Globus pallidus (tissue), 1 donor: ENCODE data around the gene KLHL26.
"Not testable (repeated sequence)": the region's sequence is repeated elsewhere in the genome, so short reads cannot be mapped to it uniquely, and the experiment has no call there.

Experiments
- DNase-seq: peaks from one replicate; pipeline ENCODE4 v3.0.0-alpha.2; 2015; ENCODE audit warnings: low spot score

The KLHL26 gene

DNA sequence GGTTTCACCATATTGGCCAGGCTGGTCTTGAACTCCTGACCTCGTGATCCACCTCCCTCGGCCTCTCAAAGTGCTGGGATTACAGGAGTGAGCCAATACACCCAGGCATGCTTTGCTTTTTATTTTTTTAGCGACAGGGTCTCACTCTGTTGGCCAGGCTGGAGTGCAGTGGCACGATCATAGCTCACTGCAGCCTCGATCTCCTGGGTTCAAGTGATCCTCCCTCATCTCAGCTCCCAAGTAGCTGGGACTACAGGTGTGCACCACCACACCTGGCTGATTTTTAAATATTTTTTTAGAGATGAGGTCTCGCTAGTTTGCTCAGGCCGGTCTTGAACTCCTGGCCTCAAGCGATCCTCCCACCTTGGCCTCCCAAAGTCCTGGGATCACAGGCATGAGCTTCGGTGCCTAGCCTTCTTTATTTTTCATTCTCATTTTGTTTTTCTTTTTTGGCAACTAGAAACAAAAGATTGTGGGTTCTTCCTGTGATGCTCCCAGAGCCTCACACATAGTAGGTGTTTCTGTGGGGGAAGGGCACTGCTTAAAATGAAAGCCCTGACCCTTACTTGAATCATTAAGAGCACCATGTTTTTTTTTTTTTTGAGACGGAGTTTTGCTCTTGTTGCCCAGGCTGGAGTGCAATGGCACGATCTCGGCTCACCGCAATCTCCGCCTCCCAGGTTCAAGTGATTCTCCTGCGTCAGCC is 36.0 kb upstream of the KLHL26 start:
- DNase-seq = not testable (repeated sequence)

DNA sequence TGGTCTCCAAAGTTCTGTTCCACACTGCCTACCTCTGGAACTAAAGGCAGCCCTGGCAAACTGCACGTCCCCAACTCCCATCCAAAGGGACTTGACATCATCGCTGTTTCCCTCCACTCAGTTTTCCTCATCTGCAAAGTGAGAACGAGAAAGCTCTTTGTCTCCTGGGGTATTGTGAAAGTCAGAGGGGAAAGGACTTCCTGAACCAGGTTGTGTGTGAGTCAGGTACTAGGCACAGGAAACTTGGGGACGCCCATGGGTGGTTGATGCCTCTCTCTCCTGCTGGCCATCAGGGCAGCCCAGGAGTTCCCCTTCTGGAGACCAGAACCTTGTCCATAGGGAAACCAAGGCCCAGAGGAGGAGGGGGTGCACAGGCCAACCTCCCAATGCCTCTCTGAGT is 35.0 kb upstream of the KLHL26 start:
- DNase-seq = no peak

GRCh38 chr19:18603255-18603957 is 33.4 kb upstream of the KLHL26 start:
- no peak for DNase-seq

DNA sequence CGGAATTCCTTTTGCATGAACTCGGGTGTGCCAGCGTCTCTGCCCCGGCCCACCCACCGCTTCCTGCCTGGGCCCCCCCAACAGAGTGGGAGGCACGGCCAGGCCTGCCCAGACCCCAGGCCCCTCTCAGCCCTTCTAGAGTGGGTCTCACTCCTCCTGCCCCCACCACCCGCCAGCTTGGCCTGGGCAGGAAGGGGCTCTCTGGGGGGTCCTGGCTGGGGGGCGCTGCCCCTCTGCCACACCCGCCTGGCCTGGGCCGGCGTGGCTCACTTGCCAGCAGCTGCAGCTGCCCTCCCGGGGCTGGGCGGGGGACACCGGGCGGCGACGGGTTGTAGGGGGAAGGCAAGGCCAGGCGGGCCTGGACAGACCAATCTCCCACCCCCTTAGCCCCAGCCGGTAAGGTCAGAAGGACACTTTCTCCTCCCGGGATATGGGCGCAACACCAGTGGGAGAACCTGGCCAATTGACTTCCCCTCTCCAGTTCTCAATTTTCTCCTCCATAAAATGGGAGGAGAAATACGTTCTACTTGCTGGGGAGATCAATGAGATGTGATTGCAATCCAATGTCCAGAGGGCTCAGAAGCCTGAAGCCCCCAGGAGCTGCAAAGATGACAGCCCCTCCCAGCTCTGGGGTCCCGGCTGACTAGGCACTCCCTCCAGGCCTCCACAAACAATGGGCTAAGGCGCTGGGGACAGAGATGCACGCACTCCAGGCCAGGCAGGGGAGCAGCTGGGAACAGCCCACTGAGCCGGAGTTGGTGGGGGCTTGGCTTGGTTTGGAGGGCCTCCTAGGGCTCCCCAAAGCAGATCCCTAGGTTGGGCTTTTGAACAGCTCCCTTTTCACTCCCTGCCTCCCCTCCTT is 32.6 kb upstream of the KLHL26 start:
- DNase-seq = no peak

DNA sequence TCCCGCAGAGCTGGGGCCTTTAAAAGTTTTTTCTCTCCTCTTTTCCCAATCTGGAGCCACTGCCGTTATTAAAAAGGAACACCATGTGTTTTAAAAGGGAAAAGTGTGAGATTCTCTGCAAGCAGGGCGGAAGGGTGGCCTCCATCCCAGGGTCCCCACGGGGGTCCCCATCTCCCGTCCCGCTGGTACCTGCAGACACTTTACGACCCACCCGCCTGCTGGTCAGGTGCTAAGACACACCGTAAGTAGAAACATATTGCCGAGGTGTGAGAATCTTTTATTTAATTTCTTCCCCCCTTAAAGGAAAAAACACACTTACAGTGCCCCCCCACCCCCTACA is 32.0 kb upstream of the KLHL26 start:
- DNase-seq = no peak

- no peak for DNase-seq
Observed at GRCh38 chr19:18605196-18605545, 31.7 kb upstream of the KLHL26 start.

- no peak for DNase-seq
Observed at GRCh38 chr19:18605546-18606280, 31.1 kb upstream of the KLHL26 start.

GRCh38 chr19:18606281-18607225 is 30.3 kb upstream of the KLHL26 start, which contains the start of gene CRLF1:
Gene CRLF1 (minus strand): TSS chr19:18606799. CDS start chr19:18606656, 143 bp downstream.
- no peak for DNase-seq

- no peak for DNase-seq
Observed at GRCh38 chr19:18607226-18608101, 29.4 kb upstream of the KLHL26 start.

DNA sequence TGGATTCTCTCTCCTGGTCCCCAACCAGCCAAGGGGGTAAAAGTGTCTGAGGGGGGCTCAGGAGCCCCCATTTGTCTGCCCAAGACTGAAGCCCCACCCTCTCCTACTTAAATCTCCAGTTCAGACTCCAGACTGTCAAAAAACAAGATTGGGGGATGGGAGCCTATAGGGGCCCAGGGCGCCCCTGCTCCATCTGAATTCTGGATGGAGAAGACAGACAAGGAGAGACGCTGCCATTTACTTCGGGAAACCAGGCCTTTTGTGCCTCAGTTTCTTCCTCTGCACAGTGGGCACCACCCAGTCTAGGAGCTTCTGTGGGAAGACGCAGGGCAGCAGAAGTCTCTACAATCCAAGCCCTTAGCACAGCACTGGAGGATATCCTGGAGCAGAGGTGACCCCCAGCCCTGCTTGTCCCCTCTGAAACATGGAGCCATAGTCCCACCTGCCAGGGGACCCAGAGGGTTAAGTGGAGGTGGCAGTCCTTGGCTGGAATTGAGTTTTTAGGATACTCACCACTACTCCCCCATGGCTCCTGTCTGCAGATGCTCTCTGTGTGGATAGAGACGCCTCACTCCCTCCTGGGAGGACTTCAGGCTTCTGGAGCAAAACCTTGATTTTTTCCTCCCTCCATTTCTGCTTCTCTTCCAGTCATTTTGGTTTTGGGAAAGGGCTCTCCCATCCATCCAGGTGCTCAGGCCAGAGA is 28.6 kb upstream of the KLHL26 start:
- no peak for DNase-seq

- DNase-seq = no peak
Observed at GRCh38 chr19:18608805-18609716, 27.8 kb upstream of the KLHL26 start.

DNA sequence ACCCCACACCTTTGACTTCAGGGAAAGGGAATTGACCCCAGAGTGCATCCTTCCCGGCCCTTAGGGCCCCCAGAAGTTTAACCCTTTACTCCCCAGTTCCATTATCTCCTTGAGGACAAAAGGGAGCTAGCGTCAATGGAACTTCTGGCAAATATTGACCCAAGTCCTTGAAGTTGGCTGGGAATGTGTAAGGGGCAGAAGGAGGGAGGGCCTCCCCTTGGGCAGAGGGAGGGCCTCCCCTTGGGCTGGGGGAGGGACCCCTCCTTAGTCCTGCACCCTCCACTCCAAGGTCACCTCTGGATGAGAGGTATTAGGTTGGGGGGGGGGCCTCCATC is 27.1 kb upstream of the KLHL26 start:
- DNase-seq = no peak

GRCh38 chr19:18610245-18610555 is 26.6 kb upstream of the KLHL26 start:
- no peak for DNase-seq

GRCh38 chr19:18610556-18611326 is 26.1 kb upstream of the KLHL26 start:
- DNase-seq = no peak

- DNase-seq = no peak
Observed at GRCh38 chr19:18611327-18612050, 25.3 kb upstream of the KLHL26 start.

DNA sequence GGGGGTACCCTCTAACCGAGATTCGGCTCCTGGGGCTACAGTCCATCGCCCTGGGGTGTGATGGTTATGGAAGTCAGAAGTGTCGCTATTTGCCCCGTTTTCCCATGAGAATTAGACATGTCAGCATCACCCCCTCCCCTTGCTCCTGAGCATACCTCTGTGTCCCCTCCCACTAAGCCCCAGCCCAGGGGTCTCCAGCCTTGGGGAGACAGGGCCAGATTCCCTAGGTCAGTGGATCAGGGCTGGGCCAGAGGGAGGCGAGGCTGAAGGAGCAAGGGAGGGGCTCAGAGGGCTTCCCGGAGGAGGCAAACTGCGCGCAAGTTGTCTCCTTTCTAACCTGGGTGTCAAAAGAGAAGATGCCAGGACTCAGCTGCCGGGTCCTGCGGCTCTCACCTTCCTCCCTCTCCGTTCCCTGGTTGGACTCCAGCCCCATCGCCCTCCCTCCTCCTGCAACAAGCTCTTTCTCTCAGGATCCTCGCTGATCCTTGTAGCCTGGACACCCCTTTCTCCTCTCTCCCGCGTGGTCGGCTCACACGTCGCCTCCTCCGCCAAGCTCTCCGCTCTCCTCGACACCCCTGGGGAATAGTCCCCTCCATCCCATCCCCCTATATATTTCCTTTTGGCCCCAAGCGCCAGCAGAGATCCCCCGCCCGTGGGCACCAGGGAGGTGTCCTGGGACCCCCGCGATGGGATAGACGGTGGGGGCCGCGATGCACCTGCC is 24.6 kb upstream of the KLHL26 start:
- DNase-seq = no peak
